Measurements from ENCODE around the gene IFFO2. TPM values are rescaled to one million over a fixed set of nuclear protein-coding genes. Genes with fewer than 3 reads are reported as not detected.

IFFO2 gene
- total and polyA plus RNA-seq, 2 donors (not counting 3 experiments of a cell fraction or from before 2014, with no cell fraction given) = 31.1 to 31.3 TPM

DNA sequence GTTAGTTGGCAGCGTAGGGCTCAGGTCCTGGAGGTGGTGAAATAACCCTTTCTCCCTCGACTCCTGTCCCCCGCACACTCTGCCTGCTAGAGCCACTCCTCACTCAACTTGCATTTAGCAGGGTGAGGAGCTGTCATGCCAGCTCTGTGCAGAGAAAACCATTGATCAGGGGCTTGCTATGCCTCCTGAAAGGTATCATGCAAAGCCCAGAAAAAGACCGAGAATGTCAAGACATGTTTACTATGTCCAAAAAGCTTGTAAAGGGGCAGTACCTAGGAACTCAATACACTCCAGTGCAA lies 72.1 kb downstream of the IFFO2 start:
- BruUV-seq (replicated peaks) = no TSS peak
- H2AFZ ChIP-seq (ENCODE audit: low read depth, low read length) = no peak overlapping the region
- H3K4me1 ChIP-seq (ENCODE audit: control insufficient read depth, extremely low read depth, insufficient read depth, low read length) = no peaks in the 10 kb centered on the region
- H3K9me1 ChIP-seq (replicated peaks; ENCODE audit: control insufficient read depth, extremely low read depth, insufficient read depth, low read length) = no peaks in the 10 kb centered on the region
- POLR2A ChIA-PET = interaction anchor here (0.6 kb wide), 1 partner anchor 224 kb away, joined by 3 read pairs; no protein-coding TSS in a partner anchor
- no peaks in the 10 kb centered on the region for H4K20me1 ChIP-seq (replicated peaks; ENCODE audit: control insufficient read depth, extremely low read depth, insufficient read depth, low read length)
- no peaks in the 10 kb centered on the region for H3K9me3 ChIP-seq (replicated peaks; ENCODE audit: control insufficient read depth, insufficient read depth, low read length)
- no peak for TF ChIP-seq GATA2 (IDR thresholded peaks at IDR 0.05; ENCODE audit: insufficient read depth, insufficient read length, low read depth, low read length)
- TF ChIP-seq, protein P1, sequence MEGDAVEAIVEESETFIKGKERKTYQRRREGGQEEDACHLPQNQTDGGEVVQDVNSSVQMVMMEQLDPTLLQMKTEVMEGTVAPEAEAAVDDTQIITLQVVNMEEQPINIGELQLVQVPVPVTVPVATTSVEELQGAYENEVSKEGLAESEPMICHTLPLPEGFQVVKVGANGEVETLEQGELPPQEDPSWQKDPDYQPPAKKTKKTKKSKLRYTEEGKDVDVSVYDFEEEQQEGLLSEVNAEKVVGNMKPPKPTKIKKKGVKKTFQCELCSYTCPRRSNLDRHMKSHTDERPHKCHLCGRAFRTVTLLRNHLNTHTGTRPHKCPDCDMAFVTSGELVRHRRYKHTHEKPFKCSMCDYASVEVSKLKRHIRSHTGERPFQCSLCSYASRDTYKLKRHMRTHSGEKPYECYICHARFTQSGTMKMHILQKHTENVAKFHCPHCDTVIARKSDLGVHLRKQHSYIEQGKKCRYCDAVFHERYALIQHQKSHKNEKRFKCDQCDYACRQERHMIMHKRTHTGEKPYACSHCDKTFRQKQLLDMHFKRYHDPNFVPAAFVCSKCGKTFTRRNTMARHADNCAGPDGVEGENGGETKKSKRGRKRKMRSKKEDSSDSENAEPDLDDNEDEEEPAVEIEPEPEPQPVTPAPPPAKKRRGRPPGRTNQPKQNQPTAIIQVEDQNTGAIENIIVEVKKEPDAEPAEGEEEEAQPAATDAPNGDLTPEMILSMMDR (IDR thresholded peaks at IDR 0.05; ENCODE audit: extremely low read depth in 1 of 2, insufficient read depth in 1 of 2, low read depth in 1 of 2, low read length in 2 of 2) = no peak
- no peak for TF ChIP-seq JUN (IDR thresholded peaks at IDR 0.05; ENCODE audit: borderline replicate concordance, insufficient read depth, insufficient read length, low read depth)
- no peak for TF ChIP-seq EZH2 (IDR thresholded peaks at IDR 0.05; ENCODE audit: borderline replicate concordance, low read depth, low read length, severe bottlenecking)
- TF ChIP-seq POLR2AphosphoS5 (IDR thresholded peaks at IDR 0.05; ENCODE audit: insufficient read depth, low read depth, low read length) = no peak
- no peak for TF ChIP-seq FOS (IDR thresholded peaks at IDR 0.05; ENCODE audit: borderline replicate concordance, insufficient read depth, low read length)
- DNase-seq (ENCODE audit: low read depth, low spot score) = no peak
- no peak overlapping the region for H3K27ac ChIP-seq (ENCODE audit: insufficient read depth, low read depth, low read length)
- no peak overlapping the region for H3K4me2 ChIP-seq (ENCODE audit: insufficient read depth, low read length)
- H3K9ac ChIP-seq (replicated peaks; ENCODE audit: extremely low read depth, insufficient read depth, low read length) = no peak overlapping the region
- H3K27me3 ChIP-seq (ENCODE audit: control insufficient read depth in 2 of 2, insufficient read depth in 2 of 2, low read length in 2 of 2) = no peaks in the 10 kb centered on the region
- H3K79me2 ChIP-seq (ENCODE audit: control insufficient read depth, insufficient read depth, low read length) = no peaks in the 10 kb centered on the region
- peaks cover 0 to 4% of the 10 kb centered on the region in 2 experiments for H3K36me3 ChIP-seq (ENCODE audit: control insufficient read depth in 2 of 2, extremely low read depth in 1 of 2, insufficient read depth in 2 of 2, low read length in 2 of 2)
- FAIRE-seq = no peak
- dilution Hi-C loops (cut with MboI; ENCODE audit: extremely low pct_ligation_motif_present, low sequenced_read_pairs) = no loop called here
- intact Hi-C loops (cut with micrococcal nuclease) = loop anchor here (1.0 kb wide), 6 partner anchors 23 to 229 kb away; no protein-coding TSS in a partner anchor
- H3K4me3 ChIP-seq (replicated peaks in 1 of 3; ENCODE audit: insufficient read depth in 1 of 3, low read depth in 1 of 3, low read length in 3 of 3) = no peak overlapping the region
- CTCF ChIA-PET = interaction anchor here (0.6 to 5.2 kb wide), 38 partner anchors 9 to 631 kb away, joined by 3 to 114 read pairs (median 6); partner anchors contain the start of gene ALDH4A1
